Measurements from ENCODE around the gene FBN2. TPM values are rescaled to one million over a fixed set of nuclear protein-coding genes. Genes with fewer than 3 reads are reported as not detected.

FBN2 gene
- total RNA-seq, 1 experiment from 2014 or later, result 0.42 TPM

- Histone ChIP-seq H3K79me2 (ENCODE audit: insufficient read depth, low read length) (no peaks in the 10 kb centered on the region), H3K27ac (ENCODE audit: low read depth, low read length) (no peak overlapping the region), H3K27me3 (ENCODE audit: insufficient read depth, low read length) (no peaks in the 10 kb centered on the region), H2AFZ (ENCODE audit: low read depth, low read length, poor library complexity, severe bottlenecking) (no peak overlapping the region), H3K9me2 (ENCODE audit: insufficient read depth) (no peaks in the 10 kb centered on the region), H3K4me3 (replicated peaks in 1 of 2; ENCODE audit: low read depth in 1 of 2, low read length in 2 of 2) (no peak overlapping the region), H3K9me3 (ENCODE audit: control insufficient read depth in 1 of 2, insufficient read depth in 1 of 2, low read depth in 1 of 2, low read length in 2 of 2) (no peaks in the 10 kb centered on the region), H3K4me1 (ENCODE audit: control insufficient read depth in 1 of 2, insufficient read depth in 2 of 2, low read length in 2 of 2) (no peaks in the 10 kb centered on the region), H3K9ac (ENCODE audit: low read length) (no peak overlapping the region), H3K4me2 (ENCODE audit: low read length) (no peak overlapping the region), H3K36me3 (ENCODE audit: control insufficient read depth in 1 of 2, insufficient read depth in 2 of 2, low read length in 2 of 2) (no peaks in the 10 kb centered on the region), H4K20me1 (ENCODE audit: insufficient read depth) (no peaks in the 10 kb centered on the region)
- ATAC-seq, result no peak
- no TSS peak for BruUV-seq (replicated peaks)
- DNase-seq (ENCODE audit: low read depth, low spot score), result no peak
- POLR2A ChIA-PET, result no interaction called here
- no peak for TF ChIP-seq SP1 (IDR thresholded peaks at IDR 0.05; ENCODE audit: low read depth)
- no peak for TF ChIP-seq CBX3 (IDR thresholded peaks at IDR 0.05; ENCODE audit: low read depth)
- TF ChIP-seq EZH2 (IDR thresholded peaks at IDR 0.05), result no peak
- no peak for TF ChIP-seq ELF1 (IDR thresholded peaks at IDR 0.05; ENCODE audit: borderline replicate concordance, low read depth)
- no peak for TF ChIP-seq EZH2phosphoT487 (IDR thresholded peaks at IDR 0.05; ENCODE audit: borderline replicate concordance)
- TF ChIP-seq MAX (IDR thresholded peaks at IDR 0.05), result no peak
- TF ChIP-seq ZNF274 (IDR thresholded peaks at IDR 0.05; ENCODE audit: low read depth, low read length), result no peak
- no peak for TF ChIP-seq REST (IDR thresholded peaks at IDR 0.05; ENCODE audit: low read depth)
- no peak for TF ChIP-seq ATF3 (IDR thresholded peaks at IDR 0.05)
- TF ChIP-seq CTCF (IDR thresholded peaks at IDR 0.05 in 2 of 3, conservative IDR thresholded peaks at IDR 0.05 in 1 of 3; ENCODE audit: borderline replicate concordance in 1 of 3, insufficient read depth in 1 of 3, low read depth in 2 of 3, low read length in 2 of 3), result no peak
- no peak for TF ChIP-seq ZFX (IDR thresholded peaks at IDR 0.05)
- TF ChIP-seq EGR1 (IDR thresholded peaks at IDR 0.05; ENCODE audit: low read depth), result no peak
- TF ChIP-seq POLR2AphosphoS5 (IDR thresholded peaks at IDR 0.05; ENCODE audit: low read depth, low read length), result no peak
- intact Hi-C loops (cut with micrococcal nuclease), result no loop called here
- CTCF ChIA-PET, result no interaction called here
- RAD21 ChIA-PET (ENCODE audit: low non-redundant PET in 1 of 2, low total read pairs in 2 of 2, uncharacterized antibody in 2 of 2, unreplicated experiment in 2 of 2), result no interaction called here
Measured at GRCh38 chr5:128329386-128329939, 208.6 kb downstream of the FBN2 start.
